Kasumi-1 (cell line): ENCODE results near the gene TMEM87B.
A peak's percentile ranks its signal among the peaks of the same experiment; 100 is the strongest.

ENCODE experiments used
- DNase-seq, 2 experiments: peaks; one replicate each; lab custom pipeline; 2025; lab: John Stamatoyannopoulos, UW

The TMEM87B gene

DNA sequence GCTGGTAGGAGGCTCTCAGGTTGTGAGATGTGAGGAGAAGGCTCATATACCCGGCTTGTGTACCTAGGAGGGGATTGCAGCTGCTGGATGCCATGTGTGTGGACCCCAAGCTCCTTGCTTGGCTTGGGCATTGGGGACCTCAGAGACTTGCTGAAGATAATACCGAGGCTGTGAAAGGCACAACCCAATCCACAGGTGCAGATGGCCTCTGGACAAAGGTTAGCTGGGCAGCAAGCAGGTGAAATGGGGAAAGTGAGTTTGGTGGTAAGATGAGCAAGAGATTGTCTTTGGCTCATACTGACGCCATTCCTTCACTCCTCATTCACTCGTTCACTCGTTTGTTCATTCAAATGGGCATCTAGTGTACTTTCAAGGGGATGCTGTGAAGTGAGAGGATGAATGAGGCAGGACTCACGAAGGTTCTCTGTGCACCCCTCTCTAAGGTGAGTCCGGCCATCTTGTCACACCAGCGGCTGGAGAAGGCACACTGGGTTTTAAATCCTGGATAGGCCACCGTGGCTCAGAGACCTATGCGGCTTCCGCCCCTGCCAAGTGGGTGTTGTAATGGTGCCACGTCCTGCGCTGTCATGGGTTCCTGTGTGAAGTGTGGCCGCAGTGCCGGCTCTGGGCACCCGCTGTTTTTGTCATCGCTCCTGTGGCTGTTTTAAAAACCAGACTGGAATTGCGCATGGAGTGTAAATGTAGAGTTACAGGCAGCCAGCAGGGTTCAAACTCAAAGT, 96.8 kb downstream of the TMEM87B start:
- no peak for DNase-seq

DNA sequence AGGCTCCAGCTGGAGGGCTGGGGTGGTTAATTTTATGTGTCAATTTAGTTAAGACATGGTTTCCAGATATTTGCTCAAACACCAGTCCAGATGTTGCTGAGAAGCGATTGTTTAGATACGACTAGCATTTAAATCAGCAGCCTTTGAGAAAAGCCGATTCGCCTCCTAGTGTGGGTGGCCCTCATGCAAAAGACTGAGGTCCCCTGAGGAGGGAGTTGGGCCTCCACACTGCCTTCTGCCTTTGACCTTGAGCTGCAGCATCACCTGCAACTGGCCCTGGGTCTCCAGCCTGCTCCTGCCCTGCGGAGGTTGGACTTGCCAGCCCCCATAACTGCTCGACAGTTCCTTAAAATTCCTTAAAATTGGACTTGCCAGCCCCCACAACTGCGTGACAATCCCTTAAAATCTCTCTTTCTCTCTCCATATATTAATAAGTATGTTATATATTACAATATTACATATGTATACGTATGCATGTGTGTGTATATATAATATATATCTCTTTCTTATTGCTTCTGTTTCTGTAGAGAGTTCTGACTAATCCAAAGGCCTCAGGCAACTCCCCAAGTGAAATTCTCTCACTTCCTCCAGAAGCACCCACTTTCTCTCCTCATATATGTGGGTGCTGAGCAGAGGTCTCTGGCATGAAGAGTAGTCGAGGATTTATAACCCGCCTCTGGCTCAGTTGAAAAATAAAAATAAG, 97.6 kb downstream of the TMEM87B start:
- DNase-seq, result no peak

DNA sequence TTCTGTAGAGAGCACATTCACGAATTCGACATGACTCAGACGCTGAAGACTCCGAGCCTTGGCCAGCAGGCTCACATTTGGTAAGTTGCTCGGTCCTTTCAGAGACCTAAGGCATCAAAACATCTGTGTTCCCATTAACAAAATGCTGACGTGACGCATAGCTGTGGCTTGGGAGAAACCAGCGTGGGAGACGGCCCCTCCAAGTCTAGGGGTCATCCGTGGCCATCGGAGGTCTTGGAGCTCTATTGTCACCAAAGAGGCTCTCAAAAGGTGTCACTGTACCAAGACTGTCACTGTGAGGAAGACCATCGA, 98.1 kb downstream of the TMEM87B start:
- no peak for DNase-seq

DNA sequence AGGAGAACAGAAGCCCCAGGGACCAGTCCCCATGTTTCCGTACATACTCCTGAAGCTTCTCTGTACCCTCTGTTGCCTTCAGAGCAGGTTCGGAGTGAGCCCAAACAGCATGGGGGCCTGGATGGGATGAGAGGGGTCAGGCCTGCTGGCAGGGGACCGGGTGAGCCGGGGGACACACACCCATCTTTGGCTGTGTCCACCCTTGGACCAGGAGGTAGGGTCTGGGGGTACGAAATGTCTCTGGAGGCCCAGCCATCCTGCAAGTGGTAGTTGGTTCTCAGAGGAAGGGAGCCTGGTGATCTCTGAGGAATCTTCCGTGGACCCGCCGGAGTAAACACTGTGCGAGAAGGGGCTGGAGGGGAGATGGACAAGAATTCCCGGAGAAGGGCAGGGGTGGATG, 98.4 kb downstream of the TMEM87B start:
- DNase-seq, result no peak

DNA sequence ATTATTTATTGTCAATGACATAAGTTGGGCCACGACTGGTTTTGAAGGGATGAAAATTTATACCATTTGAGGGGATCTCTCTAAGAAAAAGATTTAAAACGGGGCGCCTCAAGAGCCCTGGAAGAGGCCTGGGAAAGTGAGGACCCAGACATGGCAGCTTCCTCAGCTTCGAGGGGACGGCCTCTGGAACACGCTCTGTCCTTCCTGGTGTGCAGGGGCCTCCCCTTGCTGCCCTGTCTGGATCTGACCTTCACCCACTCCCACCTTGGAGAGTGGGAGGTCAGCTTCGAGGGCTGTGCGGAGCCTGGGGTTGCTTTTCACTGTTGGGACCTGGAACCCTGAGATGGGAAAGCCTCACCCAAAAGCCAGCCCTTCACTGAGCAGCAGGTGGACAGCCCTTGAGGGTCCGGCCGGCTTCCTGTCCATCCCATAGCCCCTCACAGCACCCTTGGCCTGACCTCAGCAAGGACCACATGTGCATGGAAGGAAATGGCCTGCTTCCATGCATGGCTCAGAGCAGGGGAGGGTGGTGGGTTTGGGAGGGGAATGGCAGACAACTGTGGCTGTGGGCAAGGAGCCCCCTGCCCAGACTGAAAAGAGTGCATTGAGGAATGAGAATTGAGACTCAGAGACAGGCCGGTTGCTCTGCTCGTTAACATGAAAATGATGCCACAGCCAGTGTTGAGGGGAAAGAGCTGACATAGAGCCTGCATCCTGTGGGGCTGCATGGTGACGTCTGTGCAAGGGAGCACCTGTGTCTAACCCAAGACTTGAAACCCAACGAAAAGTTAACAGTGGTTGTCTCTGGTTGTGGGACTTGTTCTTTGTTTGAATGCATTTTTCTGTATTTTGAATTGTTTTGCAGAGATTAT, 99.4 kb downstream of the TMEM87B start:
- no peak for DNase-seq

DNA sequence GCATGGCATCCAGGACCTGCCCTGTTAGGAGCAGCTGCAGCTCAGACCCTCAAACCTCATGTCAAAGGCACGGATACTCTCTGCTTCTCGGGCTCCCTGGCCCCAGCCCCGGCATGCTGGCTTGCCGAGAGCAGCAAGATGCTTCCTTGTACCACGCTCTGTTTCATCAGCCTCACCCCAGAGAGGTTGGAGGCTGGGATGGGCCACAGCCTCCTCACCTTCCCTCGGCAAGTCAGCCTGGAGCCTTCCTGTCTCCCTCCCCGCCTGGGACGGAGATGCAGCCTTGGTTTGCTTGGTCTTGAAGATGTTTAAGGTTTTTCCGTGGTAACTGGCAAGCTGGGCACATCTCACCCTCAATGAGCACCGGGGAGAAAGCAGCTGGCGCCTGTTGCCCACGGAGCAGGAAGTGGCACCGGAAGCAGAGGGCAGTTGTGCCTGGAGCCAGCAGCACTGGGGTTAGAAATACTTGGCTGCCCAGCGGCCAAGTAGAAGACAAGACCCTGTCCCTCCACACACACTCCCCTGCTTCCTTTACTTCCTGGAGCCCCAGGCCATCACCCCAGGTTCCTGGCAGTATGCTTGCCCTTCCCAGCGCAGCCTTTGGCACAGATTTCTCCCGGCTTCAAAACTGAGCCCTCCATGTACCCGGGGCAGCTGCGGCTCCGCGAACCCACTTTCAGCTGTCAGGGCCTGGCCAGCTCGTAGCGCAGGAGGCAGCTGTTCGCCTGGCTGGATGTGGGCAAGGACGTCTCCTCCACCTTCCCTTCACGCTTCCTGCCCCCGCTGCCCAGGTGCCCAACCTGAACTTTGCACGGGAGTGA, 100.5 kb downstream of the TMEM87B start:
- peak; percentile 11 to 12 for DNase-seq

DNA sequence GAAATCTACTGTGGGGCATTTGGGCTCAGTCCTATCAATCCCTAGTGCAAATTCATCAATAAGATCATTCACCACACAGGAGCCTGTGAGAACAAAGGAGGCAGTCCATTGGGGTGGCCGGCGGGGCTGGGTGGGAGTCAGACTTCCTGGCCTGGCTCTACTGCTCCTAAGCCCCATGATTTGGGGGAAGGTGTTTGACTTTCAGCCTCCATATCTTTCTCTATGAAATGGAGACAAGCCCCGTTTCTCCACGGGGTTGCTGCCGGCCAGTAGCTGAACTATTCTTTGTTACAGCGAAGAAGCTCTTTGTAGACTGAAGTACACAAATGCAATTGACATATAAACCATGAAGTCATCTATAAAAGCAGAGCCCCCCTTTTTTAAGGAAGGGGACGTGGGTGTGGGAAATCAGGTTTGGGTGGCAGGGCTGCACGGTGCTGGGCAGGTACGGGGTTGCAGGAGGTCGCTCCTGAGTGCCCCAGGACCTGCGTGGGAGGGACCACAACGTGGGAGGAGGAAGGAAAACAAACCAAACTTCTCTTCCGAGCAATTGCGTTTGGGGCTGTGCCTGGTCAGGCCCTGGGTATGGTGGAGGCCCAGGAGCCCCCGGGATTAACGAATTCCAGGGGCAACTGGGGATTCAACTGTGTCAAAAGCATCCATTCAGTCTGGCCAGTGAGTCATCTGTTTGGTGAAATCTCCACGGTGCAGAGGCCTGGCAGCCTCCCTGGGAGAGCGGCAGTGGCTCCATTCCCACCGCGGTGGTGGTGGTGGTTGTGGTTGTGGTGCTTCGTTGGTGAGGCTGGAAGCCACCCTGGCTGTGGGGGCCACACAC, 101.3 kb downstream of the TMEM87B start:
- no peak for DNase-seq

DNA sequence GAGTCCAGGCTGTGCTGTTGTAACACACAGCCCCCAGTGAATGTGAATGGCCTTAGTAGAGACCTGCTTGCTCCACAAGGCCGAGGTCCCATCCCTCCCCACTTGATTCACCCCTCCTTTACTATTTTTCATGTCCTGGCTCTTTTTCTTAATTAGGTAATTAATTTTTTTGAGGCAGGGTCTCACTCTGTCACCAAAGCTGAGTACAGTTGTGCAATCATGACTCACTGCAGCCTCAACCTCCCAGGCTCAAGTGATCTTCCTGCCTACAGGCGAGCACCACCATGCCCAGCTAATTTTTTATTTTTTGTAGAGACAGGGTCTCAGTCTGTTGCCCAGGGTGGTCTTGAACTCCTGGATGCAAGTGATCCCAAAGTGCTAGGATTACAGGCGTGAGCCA, 102.4 kb downstream of the TMEM87B start:
- no peak for DNase-seq

DNA sequence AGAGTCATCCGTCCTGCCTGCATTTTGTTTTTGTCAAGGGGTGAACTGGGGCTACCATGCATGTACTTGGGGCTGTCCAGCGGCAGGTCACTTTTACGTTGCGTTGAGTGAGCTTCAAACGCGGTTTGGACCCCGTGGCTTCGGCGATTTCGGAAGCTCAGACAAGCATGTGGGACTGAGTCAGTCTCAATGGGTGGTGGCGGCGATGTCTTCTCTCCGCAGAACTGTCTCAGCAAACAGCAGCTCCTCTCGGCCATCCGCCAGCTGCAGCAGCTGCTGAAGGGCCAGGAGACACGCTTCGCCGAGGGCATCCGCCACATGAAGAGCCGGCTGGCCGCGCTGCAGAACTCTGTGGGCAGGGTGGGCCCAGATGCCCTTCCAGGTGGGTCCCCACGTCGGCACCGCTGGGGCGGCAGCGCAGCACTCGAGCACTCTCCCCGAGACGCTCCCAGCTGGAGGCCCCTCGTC, 104.4 kb downstream of the TMEM87B start:
- no peak for DNase-seq

DNA sequence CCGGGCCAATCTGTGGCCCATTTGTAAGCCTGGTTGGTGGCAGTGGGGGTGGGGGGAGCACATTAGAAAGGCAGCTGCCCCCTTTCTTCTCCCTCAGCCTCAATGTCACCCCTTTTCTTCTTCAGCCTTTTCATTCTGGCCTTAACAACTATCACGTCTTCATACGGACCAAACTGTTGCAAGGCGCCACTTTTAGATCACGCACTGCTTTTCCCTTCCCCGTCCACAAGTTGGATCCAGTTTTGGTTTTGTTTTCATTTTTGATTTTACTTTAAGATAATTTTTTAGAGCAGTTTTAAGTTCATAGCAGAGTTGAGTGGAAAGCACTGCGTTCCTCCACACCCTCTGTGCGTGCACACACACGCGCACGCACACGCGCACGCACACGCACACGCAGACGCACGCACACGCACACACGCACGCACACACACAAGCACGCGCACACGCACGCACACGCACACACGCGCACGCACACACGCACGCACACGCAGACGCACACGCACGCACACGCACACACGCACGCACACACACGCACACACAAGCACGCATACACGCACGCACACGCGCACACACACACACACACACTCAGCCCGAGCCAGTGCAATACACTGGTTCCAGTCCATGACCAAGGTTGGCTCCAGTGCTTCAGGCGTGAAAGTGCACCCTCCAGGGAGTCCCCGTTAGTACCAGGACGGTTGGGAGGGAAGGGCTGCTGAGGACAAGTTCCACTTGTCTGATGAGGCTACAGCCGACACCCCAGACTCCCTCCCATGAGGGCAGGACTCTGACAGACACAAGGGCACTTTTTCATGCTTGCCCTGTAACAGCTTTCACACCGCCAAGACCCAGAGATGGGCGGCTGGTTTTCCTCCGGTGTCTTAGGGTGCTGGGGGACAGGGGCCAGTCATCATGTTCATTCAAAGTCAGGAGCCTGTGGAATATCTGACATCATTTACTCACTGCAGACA, 105.5 kb downstream of the TMEM87B start:
- DNase-seq, result no peak

DNA sequence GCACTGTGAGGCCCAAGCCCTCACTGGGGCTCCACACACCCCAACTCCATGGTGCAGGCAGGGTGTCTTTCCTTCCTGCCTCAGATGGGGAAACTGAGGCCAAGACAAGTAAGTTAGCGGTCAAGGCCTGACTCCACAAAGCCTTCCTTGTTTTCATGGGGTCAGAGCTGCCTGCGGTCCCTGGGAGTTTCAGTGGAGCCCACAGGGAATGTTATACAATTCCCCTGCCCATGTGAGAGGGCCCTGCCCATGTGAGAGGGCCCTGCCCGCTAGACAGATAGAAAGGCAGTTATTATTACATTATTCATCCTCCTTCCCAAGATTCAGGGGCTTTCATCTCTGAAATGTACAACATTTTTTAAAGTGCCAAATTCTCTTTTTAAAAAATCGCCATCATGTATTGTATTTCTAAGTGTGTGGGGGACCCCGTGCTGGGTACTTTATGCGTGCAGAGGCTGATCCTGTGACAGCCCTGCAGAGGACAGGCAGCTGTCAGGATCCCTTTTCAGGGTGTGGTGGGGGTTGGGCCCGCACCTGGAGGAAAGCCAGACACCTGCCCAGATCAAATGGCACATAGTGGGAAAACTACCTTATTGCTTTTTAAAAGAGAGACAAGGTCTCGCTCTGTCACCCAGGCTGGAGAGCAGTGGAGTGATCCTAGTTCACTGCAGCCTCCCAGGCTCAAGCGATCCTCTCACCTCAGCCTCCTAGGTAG, 106.5 kb downstream of the TMEM87B start:
- DNase-seq, result no peak

DNA sequence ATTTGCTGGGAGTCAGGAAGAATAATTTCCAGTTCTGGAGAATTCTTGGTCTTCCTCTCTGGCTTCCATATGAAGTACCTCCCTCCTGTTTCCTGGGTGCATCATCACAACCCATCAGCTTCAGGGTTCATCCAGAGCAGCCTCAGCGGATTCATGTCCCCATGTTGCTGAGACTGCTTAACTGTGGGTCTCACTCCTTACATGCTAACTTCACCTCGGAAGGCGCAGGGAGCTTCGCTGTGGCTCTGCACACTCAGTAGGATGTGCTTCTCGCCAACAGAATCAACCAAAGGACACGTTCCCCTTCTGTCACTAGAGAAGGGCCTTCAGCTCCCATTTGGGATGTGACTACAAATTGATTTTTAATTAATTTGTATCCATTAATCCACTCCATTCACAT, 107.3 kb downstream of the TMEM87B start:
- DNase-seq, result no peak

DNA sequence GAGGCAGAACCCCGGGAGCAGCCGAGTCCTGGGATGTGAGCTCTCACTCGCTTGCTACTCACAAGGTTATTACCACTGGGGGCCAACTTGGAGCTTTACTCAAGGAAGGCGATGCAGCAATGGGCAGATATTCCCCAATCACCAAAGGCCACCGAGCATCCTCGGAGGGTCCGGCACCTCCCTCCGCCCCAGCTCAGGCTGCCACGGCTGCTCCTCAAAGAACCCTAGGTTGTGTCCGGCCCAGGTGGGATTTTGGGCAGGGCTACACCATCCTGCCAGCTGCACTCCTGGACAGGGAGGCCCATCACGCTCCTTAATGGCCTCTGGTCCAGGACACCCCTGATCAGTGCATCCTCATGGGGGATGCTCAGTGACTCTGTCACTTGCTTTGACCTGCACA, 107.9 kb downstream of the TMEM87B start:
- DNase-seq, result no peak

DNA sequence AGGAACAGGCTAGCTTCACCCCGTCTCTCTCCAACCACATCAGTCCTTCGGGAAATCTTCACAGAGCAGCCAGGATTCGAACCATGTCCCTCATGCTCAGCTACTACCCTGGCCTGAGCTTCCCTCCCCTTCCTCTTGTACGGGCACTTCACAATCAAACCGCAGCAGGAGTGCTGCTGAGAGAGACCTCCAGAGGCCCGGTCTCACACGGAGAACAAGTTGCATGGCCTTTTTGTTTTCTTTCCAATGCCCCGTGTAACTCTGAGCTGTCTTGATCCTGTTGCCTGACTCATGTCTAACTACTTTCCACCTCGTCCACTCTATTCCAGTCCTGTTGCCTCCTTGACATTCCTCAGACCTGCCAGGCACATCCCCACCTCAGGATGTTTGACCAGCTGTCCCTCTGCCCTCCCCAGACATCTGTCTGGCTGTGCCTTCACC, 108.5 kb downstream of the TMEM87B start:
- DNase-seq, result no peak

DNA sequence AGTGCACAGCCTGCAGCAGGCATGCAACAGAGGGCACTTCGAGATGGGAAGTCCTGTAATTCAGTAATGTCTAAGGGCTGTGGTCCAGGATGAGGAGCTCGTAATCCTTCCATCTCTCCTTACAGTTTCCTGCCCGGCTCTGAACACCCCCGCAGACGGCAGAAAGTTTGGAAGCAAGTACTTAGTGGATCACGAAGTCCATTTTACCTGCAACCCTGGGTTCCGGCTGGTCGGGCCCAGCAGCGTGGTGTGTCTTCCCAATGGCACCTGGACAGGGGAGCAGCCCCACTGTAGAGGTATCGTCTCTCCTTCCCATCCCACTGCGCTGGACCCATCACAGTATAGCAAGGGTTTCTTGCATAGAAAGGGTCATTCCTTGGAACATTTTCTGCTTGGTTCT, 109.8 kb downstream of the TMEM87B start:
- DNase-seq, result no peak

DNA sequence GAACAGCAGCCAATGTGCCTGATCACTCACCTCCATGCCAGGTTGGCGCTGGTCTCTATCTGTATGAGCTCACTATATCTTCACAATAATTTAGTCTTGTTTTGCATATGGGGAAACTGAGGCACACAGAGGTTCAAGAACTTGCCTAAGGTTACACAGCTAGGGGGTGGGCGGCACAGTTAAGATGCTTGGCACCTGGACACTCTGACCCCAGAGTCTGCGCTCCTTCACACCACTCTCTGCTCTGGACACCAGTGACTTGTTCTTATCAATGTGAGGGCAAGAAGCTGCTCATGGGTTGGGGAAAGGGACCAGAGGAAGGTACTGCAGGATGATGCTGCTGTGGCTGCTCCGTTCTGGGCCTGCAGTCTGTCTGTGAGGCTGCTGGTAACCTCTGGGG, 110.2 kb downstream of the TMEM87B start:
- DNase-seq, result no peak

DNA sequence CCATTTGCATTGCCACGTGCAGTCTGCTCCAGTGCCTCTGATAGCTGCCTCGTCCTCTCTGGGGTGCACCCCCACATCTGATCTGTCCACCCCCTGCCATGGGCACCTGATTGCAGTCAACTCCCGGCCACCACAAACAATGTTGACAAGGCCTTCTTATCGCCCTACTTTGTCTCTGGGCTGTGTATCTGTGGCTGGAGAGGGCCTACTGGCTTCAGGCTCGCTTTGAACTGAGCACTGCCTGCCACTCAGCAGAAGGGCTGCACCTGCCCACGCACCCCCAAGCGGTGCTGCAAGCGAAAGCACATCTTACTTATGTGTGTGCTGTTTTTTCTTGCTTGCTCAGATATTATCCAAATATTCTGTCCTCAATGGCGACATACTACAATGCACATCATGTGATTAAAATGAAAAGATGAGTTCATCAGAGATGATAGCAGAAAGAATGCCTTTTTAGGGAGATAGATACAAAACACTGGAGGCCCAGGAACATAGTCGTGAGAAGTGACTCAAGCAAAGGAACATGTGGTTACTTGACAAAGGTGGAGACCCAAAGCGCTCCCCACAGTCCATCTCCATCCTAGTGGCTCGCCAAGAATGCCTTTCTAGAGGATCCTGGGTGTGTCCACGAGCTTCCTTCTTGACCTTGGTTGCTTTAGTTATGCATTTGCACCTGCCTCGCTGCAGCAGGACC, 111.9 kb downstream of the TMEM87B start:
- DNase-seq, result no peak

DNA sequence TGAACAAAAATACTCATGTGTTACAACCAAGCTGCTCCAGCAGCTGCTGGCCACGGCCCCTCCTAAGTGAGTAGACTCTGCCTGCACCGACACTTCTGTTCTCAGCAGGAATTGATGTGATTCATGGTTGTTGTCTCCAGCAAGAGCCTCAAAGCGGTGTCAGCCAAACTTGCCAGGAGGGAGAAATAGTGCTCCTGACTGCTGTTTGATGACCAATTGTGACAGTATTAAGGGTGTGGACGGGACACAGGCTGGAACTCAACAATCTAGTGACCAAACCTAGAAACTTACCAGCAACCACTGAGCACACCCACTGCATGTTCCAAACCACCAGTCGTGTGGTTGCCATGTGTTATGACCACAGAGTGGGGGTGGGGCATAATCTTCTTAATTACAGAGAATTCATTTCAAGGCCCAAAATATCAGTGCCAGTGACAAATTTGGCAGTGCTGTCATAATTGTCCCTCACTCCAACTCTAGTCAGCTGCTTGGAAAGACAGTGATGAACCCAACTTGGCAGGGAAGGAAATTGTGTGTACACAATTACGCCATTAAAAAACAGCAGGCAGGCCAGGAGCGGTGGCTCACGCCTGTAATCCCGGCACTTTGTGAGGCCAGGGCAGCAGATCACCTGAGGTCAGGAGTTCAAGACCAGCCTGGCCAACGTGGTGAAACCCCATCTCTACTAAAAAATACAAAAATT, 113.5 kb downstream of the TMEM87B start:
- DNase-seq, result no peak
